ENCODE results near the gene MEAF6.
A peak's percentile ranks its signal among the peaks of the same experiment; 100 is the strongest.

MEAF6 gene

GRCh38 chr1:37484325-37485051, 30.1 kb downstream of the MEAF6 start:
- no peak for DNase-seq (ENCODE audit: low read depth in 2 of 2)

GRCh38 chr1:37483785-37484184, 30.8 kb downstream of the MEAF6 start:
- no peak for DNase-seq (ENCODE audit: low read depth in 2 of 2)

- DNase-seq (ENCODE audit: low read depth in 2 of 2), result no peak
Measured at GRCh38 chr1:37482796-37483744, 31.5 kb downstream of the MEAF6 start.

GRCh38 chr1:37482004-37482785, 32.4 kb downstream of the MEAF6 start:
- DNase-seq (ENCODE audit: low read depth in 2 of 2), result no peak

GRCh38 chr1:37481289-37482003, 33.1 kb downstream of the MEAF6 start:
- DNase-seq (ENCODE audit: low read depth in 2 of 2), result no peak

GRCh38 chr1:37480581-37481288, 33.8 kb downstream of the MEAF6 start:
- DNase-seq (ENCODE audit: low read depth in 2 of 2), result no peak

- no peak for DNase-seq (ENCODE audit: low read depth in 2 of 2)
Measured at GRCh38 chr1:37480125-37480466, 34.5 kb downstream of the MEAF6 start.

- peak; percentile 81 to 85 for DNase-seq (ENCODE audit: low read depth in 2 of 2)
Measured at GRCh38 chr1:37479255-37480124, 35.1 kb downstream of the MEAF6 start.

GRCh38 chr1:37478890-37479254, 35.7 kb downstream of the MEAF6 start:
- DNase-seq (ENCODE audit: low read depth in 2 of 2), result no peak

GRCh38 chr1:37478451-37478881, 36.1 kb downstream of the MEAF6 start:
- no peak for DNase-seq (ENCODE audit: low read depth in 2 of 2)

- no peak for DNase-seq (ENCODE audit: low read depth in 2 of 2)
Measured at GRCh38 chr1:37477946-37478345, 36.6 kb downstream of the MEAF6 start.

GRCh38 chr1:37477198-37477931, 37.2 kb downstream of the MEAF6 start:
- DNase-seq (ENCODE audit: low read depth in 2 of 2), result peak; percentile 67 to 80

- no peak for DNase-seq (ENCODE audit: low read depth in 2 of 2)
Measured at GRCh38 chr1:37476460-37477197, 37.9 kb downstream of the MEAF6 start.

- DNase-seq (ENCODE audit: low read depth in 2 of 2), result no peak
Measured at GRCh38 chr1:37476087-37476452, 38.5 kb downstream of the MEAF6 start.

- no peak for DNase-seq (ENCODE audit: low read depth in 2 of 2)
Measured at GRCh38 chr1:37475380-37476086, 39.0 kb downstream of the MEAF6 start.

- DNase-seq (ENCODE audit: low read depth in 2 of 2), result no peak
Measured at GRCh38 chr1:37474697-37475379, 39.7 kb downstream of the MEAF6 start.

GRCh38 chr1:37474046-37474696, 40.4 kb downstream of the MEAF6 start, which contains the start of gene ZC3H12A:
Gene ZC3H12A (plus strand): TSS chr1:37474580. CDS start chr1:37475497, 917 bp downstream.
- DNase-seq (ENCODE audit: low read depth in 2 of 2), result peak; percentile 92 to 94

Measured in stimulated activated CD4-positive, alpha-beta T cell treated with anti-CD3 and anti-CD28 coated beads, Interleukin-1b, Interleukin-23, amount 100 ng/mL, for 1 hour (primary cell).